ENCODE data around the gene TTC9. TPM values are rescaled to one million over a fixed set of nuclear protein-coding genes. Genes with fewer than 3 reads are reported as not detected.

The TTC9 gene
- total RNA-seq, 1 donor from 2014 or later, result 1.2 TPM

DNA sequence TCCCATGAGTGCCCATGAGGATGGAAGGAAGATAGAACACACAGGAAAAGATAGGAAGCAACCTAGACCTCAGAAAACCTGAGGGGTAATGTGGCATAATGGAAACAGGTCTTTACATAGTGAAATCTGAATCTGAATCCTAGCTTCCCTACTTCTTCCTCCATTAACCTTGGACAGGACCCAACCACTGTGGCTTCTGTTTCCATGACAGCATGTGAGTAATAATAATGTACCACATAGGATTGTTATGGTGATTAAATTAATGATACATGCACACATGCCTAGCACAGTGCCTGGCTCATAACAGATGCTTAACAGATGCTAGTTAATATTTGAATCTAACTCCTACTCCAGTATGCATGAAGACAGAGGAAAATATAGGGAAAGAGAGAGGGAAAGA, 11.2 kb downstream of the TTC9 start:
- Mint-ChIP-seq H3K27ac (ENCODE audit: unreplicated experiment) (no peak overlapping the region), H3K4me1 (ENCODE audit: unreplicated experiment) (peaks cover 6% of the 10 kb centered on the region), H3K27me3 (ENCODE audit: unreplicated experiment) (no peaks in the 10 kb centered on the region), H3K9me3 (ENCODE audit: unreplicated experiment) (no peaks in the 10 kb centered on the region), H3K4me3 (ENCODE audit: unreplicated experiment) (no peak overlapping the region), H3K36me3 (ENCODE audit: unreplicated experiment) (no peaks in the 10 kb centered on the region)
- TF ChIP-seq, protein P1, sequence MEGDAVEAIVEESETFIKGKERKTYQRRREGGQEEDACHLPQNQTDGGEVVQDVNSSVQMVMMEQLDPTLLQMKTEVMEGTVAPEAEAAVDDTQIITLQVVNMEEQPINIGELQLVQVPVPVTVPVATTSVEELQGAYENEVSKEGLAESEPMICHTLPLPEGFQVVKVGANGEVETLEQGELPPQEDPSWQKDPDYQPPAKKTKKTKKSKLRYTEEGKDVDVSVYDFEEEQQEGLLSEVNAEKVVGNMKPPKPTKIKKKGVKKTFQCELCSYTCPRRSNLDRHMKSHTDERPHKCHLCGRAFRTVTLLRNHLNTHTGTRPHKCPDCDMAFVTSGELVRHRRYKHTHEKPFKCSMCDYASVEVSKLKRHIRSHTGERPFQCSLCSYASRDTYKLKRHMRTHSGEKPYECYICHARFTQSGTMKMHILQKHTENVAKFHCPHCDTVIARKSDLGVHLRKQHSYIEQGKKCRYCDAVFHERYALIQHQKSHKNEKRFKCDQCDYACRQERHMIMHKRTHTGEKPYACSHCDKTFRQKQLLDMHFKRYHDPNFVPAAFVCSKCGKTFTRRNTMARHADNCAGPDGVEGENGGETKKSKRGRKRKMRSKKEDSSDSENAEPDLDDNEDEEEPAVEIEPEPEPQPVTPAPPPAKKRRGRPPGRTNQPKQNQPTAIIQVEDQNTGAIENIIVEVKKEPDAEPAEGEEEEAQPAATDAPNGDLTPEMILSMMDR (IDR thresholded peaks at IDR 0.05), result no peak
- no peak for DNase-seq (ENCODE audit: extremely low spot score, unreplicated experiment)

DNA sequence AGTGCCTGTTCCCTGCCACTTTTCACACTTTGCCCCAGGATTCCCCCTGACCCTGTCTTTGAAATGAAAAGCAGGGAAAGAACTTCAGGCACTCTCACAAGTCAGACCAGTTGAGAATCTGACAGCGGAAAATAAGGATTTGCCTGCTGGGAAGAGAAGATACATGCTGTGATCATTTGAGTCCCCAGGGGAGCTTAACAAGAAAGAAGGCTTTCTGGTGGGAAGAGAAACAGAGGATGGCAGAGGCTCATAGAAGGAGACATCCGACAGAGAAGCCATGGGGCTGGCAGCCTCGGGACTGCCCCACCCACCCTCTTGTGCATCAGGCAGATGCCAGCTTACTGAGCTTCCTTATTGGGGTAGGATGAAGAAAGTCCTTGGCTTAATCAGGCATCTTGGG, 11.9 kb downstream of the TTC9 start:
- Mint-ChIP-seq H3K9me3 (ENCODE audit: unreplicated experiment) (no peaks in the 10 kb centered on the region), H3K4me1 (ENCODE audit: unreplicated experiment) (peaks cover 6% of the 10 kb centered on the region), H3K27ac (ENCODE audit: unreplicated experiment) (no peak overlapping the region), H3K4me3 (ENCODE audit: unreplicated experiment) (no peak overlapping the region), H3K27me3 (ENCODE audit: unreplicated experiment) (no peaks in the 10 kb centered on the region), H3K36me3 (ENCODE audit: unreplicated experiment) (no peaks in the 10 kb centered on the region)
- TF ChIP-seq, protein P1 (IDR thresholded peaks at IDR 0.05), result no peak
- no peak for DNase-seq (ENCODE audit: extremely low spot score, unreplicated experiment)

DNA sequence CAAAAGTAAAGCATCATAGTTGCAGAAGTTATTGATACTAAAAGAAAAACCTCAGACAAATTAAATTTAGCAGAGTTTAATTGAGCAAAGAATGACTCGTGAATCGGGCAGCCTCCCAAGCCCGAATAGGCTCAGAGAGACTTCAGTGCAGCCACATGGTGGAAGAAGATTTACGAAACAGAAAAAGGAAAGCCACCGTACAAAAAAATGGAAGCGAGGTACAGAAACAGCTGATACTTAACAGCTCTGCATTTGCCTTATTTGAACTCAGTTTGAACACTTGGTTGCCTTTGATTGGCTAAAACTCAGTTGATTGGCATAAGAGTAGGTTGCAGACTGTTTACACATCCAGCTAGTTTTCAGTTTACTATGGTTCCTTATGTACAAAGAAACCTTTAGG, 12.9 kb downstream of the TTC9 start:
- Mint-ChIP-seq H3K36me3 (ENCODE audit: unreplicated experiment) (no peaks in the 10 kb centered on the region), H3K27ac (ENCODE audit: unreplicated experiment) (no peak overlapping the region), H3K27me3 (ENCODE audit: unreplicated experiment) (no peaks in the 10 kb centered on the region), H3K4me1 (ENCODE audit: unreplicated experiment) (peaks cover 6% of the 10 kb centered on the region), H3K4me3 (ENCODE audit: unreplicated experiment) (no peak overlapping the region), H3K9me3 (ENCODE audit: unreplicated experiment) (no peaks in the 10 kb centered on the region)
- no peak for DNase-seq (ENCODE audit: extremely low spot score, unreplicated experiment)
- TF ChIP-seq, protein P1 (IDR thresholded peaks at IDR 0.05), result no peak

DNA sequence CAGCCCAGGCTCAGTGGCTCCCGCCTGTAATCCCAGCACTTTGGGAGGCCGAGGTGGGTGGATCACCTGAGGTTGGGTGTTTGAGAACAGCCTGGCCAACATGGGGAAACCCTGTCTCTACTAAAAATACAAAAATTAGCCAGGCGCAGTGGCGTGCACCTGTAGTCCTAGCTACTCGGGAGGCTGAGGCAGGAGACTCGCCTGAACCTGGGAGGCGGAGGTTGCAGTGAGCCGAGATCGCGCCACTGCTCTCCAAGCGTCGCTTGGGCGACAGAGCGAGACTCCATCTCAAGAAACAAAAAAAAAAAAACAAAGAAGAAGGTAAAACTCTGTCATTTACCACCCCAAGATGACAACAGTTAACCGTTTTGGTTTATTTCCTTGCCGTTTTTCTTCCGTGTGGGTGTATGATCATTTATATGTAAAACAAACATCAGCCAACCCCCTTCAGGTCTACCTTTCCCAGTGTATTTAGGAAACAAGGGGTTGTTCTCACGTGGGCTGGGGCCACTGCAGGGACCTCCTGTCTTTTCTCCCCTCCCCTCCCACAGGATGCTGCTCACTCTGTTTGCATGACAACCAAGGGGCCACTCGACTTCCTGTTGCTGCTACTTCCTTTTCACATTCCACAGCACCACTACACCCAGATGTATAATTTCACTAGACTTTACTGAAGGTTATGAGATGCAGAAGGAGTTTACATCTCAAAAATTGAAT, 13.6 kb downstream of the TTC9 start:
- DNase-seq (ENCODE audit: extremely low spot score, unreplicated experiment), result no peak
- Mint-ChIP-seq H3K4me1 (ENCODE audit: unreplicated experiment) (peaks cover 6% of the 10 kb centered on the region), H3K27me3 (ENCODE audit: unreplicated experiment) (no peaks in the 10 kb centered on the region), H3K9me3 (ENCODE audit: unreplicated experiment) (no peaks in the 10 kb centered on the region), H3K36me3 (ENCODE audit: unreplicated experiment) (no peaks in the 10 kb centered on the region), H3K27ac (ENCODE audit: unreplicated experiment) (no peak overlapping the region), H3K4me3 (ENCODE audit: unreplicated experiment) (no peak overlapping the region)
- TF ChIP-seq, protein P1 (IDR thresholded peaks at IDR 0.05), result no peak

DNA sequence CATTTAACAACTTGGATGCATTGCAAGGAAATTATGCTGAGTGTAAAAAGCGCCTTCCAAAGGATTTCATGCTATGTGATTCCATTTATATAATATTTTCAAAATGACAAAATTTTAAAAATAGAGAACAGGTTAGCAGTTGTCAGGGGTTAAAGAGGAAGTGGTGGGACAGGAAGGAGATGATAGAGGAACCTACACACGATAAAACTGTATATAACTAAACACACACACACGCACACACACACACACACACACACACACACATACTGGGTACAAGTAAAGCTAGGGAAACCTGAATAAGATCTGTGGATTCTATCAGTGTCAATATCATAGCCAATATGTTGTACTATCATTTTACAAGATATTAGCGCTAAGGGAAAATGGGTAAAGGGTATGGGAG, 17.2 kb downstream of the TTC9 start:
- H3K27ac Mint-ChIP-seq (ENCODE audit: unreplicated experiment), result no peak overlapping the region
- no peaks in the 10 kb centered on the region for H3K36me3 Mint-ChIP-seq (ENCODE audit: unreplicated experiment)
- no peaks in the 10 kb centered on the region for H3K9me3 Mint-ChIP-seq (ENCODE audit: unreplicated experiment)
- H3K4me1 Mint-ChIP-seq (ENCODE audit: unreplicated experiment), result peaks cover 9% of the 10 kb centered on the region
- H3K27me3 Mint-ChIP-seq (ENCODE audit: unreplicated experiment), result no peaks in the 10 kb centered on the region
- H3K4me3 Mint-ChIP-seq (ENCODE audit: unreplicated experiment), result no peak overlapping the region
- TF ChIP-seq, protein P1 (IDR thresholded peaks at IDR 0.05), result no peak
- no peak for DNase-seq (ENCODE audit: extremely low spot score, unreplicated experiment)
